Breast epithelium (tissue), 3 donors: ENCODE data around the gene C1orf159.

Experiments used
- CTCF ChIP-seq, 3 donors: fragments of 450-650 bp; IDR thresholded peaks; one replicate each; pipeline ENCODE4 v1.5.1; 2016 to 2017; ENCODE audit warnings: antibody characterized with exemption in 3 of 3, mild to moderate bottlenecking in 3 of 3, moderate library complexity in 3 of 3
- POLR2A ChIP-seq: fragments of 450-650 bp; IDR thresholded peaks from one replicate; pipeline ENCODE4 v1.6.1; 2016; ENCODE audit warnings: antibody characterized with exemption, mild to moderate bottlenecking, moderate library complexity
- POLR2AphosphoS5 ChIP-seq, 3 donors: sonication (generic); formaldehyde crosslinking; IDR thresholded peaks; one replicate each; pipeline ENCODE4 v1.6.1; 2017; ENCODE audit warnings: antibody characterized with exemption in 3 of 3

DNA sequence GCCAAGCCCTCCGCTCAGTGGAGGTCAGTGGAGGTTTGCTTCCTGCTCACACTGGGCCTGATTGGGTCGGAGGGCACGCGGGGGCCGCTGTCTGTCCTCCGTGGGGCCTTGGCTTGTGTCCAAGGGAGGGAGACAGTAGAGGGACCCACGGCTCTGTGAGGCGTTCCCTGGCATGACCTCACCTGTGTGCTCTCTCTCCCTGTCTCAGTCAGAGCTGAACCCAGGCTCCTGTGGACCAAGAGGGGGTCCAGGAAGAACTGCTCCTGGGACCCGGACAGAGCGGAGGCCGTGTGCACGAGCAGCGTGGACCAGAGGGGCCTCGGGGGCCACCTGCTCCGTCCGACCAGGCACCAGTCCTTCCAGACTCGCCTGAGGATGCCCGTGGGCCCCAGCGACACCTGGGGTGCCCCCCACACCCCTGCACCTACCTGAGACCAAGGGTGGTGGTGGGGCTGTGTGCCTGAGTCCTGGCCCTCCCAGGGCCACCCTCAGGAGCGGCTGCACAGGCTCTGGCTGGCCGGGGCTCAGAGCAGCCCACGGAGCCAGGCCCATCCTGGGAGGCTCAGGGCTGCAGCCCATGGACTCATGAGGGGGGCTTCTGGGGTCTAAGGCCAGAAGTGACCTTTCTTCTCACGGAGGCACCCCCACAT lies 44.5 kb upstream of the C1orf159 start:
- no peak for TF ChIP-seq CTCF (IDR thresholded peaks at IDR 0.05)
- TF ChIP-seq POLR2AphosphoS5 (IDR thresholded peaks at IDR 0.05), result no peak
- no peak for TF ChIP-seq POLR2A
